Body of pancreas (tissue), 4 donors: ENCODE results near the gene WDR44. TPM values are rescaled to one million over a fixed set of nuclear protein-coding genes. Genes with fewer than 3 reads are reported as not detected.

Experiments used
- ATAC-seq: fragments of 150-250 bp; one replicate; pipeline ENCODE4 v1.9.1; 2016
- DNase-seq, 4 donors: peaks; one replicate each; pipeline ENCODE4 v3.0.0-alpha.2; 2019
- H3K27ac ChIP-seq, 4 donors: fragments of 200-600 bp; sonication (generic); 1 replicate in 3 of 4; 2 replicates in 1 of 4; pipeline versions ENCODE4 v1.5.1 to v1.6.1; 2016 to 2019; ENCODE audit warnings: mild to moderate bottlenecking in 1 of 4, mixed read lengths in 1 of 4, moderate library complexity in 1 of 4
- H3K27me3 ChIP-seq, 2 donors: fragments of 200-600 bp; sonication (generic); one replicate each; pipeline ENCODE4 v1.6.0; 2016; ENCODE audit warnings: mild to moderate bottlenecking in 1 of 2
- H3K36me3 ChIP-seq, 2 donors: fragments of 200-600 bp; sonication (generic); replicated peaks in 1 of 2; 2 replicates each; pipeline ENCODE4 v1.5.1; 2016; ENCODE audit warnings: low read depth in 2 of 2; ENCODE audit not compliant: insufficient read depth in 1 of 2
- H3K4me1 ChIP-seq: fragments of 200-600 bp; sonication (generic); one replicate; pipeline ENCODE4 v1.6.0; 2016
- H3K4me3 ChIP-seq, 2 donors: fragments of 200-600 bp; sonication (generic); 1 replicate in 1 of 2; 2 replicates in 1 of 2; pipeline ENCODE4 v1.5.1; 2016 to 2019
- H3K9me3 ChIP-seq, 3 donors: fragments of 200-600 bp; sonication (generic); 1 replicate in 2 of 3; 2 replicates in 1 of 3; pipeline ENCODE4 v1.5.1; 2016
- CTCF ChIP-seq, 7 experiments: fragments of 450-650 bp in 4 of 7; fragments of 200-600 bp in 3 of 7; sonication (generic) in 3 of 7; IDR thresholded peaks; one replicate each; pipeline ENCODE4 v1.5.1; 2016 to 2019; ENCODE audit warnings: antibody characterized with exemption in 7 of 7
- POLR2A ChIP-seq, 3 donors: fragments of 450-650 bp; IDR thresholded peaks; one replicate each; pipeline ENCODE4 v1.6.1; 2016; ENCODE audit warnings: antibody characterized with exemption in 3 of 3, mild to moderate bottlenecking in 2 of 3
- WGBS, 2 donors: methylation state at CpG; one replicate each; pipeline ENCODE4 v1.1.5; 2017; 5-methylcytosine and 5-hydroxymethylcytosine counted together
- intact Hi-C: fragments of 100-400 bp; cut with DNase I; formaldehyde crosslinking; loops from one replicate; pipeline ENCODE4 v1.15.1; 2023
- total RNA-seq, 2 donors: library from RNA; depleted of rRNA; stranded (reverse); fragments of >200 nt; gene quantifications; one replicate each; pipeline ENCODE4 v1.1.0, GENCODE V29; 2016

WDR44 gene
- total RNA-seq, 2 donors from 2014 or later, result 9.9 to 10.1 TPM

- TF ChIP-seq CTCF (IDR thresholded peaks at IDR 0.05), result no peak
- TF ChIP-seq POLR2A (IDR thresholded peaks at IDR 0.05), result no peak
- H3K27me3 ChIP-seq, result no peaks in the 10 kb centered on the region
- no peaks in the 10 kb centered on the region for H3K36me3 ChIP-seq
- no peak overlapping the region for H3K27ac ChIP-seq
- intact Hi-C loops, result no loop called here
- ATAC-seq (no peak), DNase-seq (no peak)
- 95 to 100% methylated on average over 2 of the region's 2 CpGs for WGBS, 2 donors
- no peak overlapping the region for H3K4me3 ChIP-seq
- H3K4me1 ChIP-seq, result no peaks in the 10 kb centered on the region
- H3K9me3 ChIP-seq, result no peaks in the 10 kb centered on the region
Observed at GRCh38 chrX:118370921-118371624, 25.2 kb downstream of the WDR44 start.

- Histone ChIP-seq H3K36me3 (no peaks in the 10 kb centered on the region), H3K4me3 (no peak overlapping the region), H3K9me3 (no peaks in the 10 kb centered on the region), H3K27ac (no peak overlapping the region), H3K4me1 (no peaks in the 10 kb centered on the region), H3K27me3 (no peaks in the 10 kb centered on the region)
- WGBS, 2 donors, result 23 to 52% methylated on average over 2 of the region's 2 CpGs
- DNase-seq, result no peak
- TF ChIP-seq POLR2A (IDR thresholded peaks at IDR 0.05), result no peak
- no peak for TF ChIP-seq CTCF (IDR thresholded peaks at IDR 0.05)
- ATAC-seq, result no peak
- intact Hi-C loops, result no loop called here
Observed at GRCh38 chrX:118373538-118373937, 27.6 kb downstream of the WDR44 start.

GRCh38 chrX:118383120-118383519, 37.2 kb downstream of the WDR44 start:
- Histone ChIP-seq H3K4me1 (peaks cover 5% of the 10 kb centered on the region), H3K36me3 (no peaks in the 10 kb centered on the region), H3K27ac (no peak overlapping the region), H3K27me3 (no peaks in the 10 kb centered on the region), H3K9me3 (no peaks in the 10 kb centered on the region), H3K4me3 (no peak overlapping the region)
- TF ChIP-seq CTCF (IDR thresholded peaks at IDR 0.05), result no peak
- no peak for TF ChIP-seq POLR2A (IDR thresholded peaks at IDR 0.05)
- WGBS, 2 donors, result 37 to 38% methylated on average over 3 of the region's 3 CpGs
- ATAC-seq (no peak), DNase-seq (no peak)
- intact Hi-C loops, result no loop called here

GRCh38 chrX:118392716-118393115, 46.8 kb downstream of the WDR44 start:
- no peaks in the 10 kb centered on the region for H3K9me3 ChIP-seq
- intact Hi-C loops, result no loop called here

More at GRCh38 chrX:118392716-118393115, 46.8 kb downstream of the WDR44 start:
- Histone ChIP-seq H3K27ac (no peak overlapping the region), H3K36me3 (no peaks in the 10 kb centered on the region), H3K4me1 (no peaks in the 10 kb centered on the region), H3K27me3 (no peaks in the 10 kb centered on the region), H3K4me3 (no peak overlapping the region)
- WGBS, 2 donors, result 78 to 98% methylated on average over 4 of the region's 4 CpGs
- no peak for TF ChIP-seq POLR2A (IDR thresholded peaks at IDR 0.05)
- TF ChIP-seq CTCF (IDR thresholded peaks at IDR 0.05), result no peak
- no peak for ATAC-seq
- no peak for DNase-seq
